GM19328 (cell line): ENCODE results near the gene CRYBG1.

Experiments
- ATAC-seq: cut with Tn5 transposase; IDR thresholded peaks from one replicate; pipeline ENCODE4 v1.9.1; 2021; ENCODE audit warnings: mild to moderate bottlenecking, moderate library complexity; ENCODE audit not compliant: unreplicated experiment

Gene CRYBG1

DNA sequence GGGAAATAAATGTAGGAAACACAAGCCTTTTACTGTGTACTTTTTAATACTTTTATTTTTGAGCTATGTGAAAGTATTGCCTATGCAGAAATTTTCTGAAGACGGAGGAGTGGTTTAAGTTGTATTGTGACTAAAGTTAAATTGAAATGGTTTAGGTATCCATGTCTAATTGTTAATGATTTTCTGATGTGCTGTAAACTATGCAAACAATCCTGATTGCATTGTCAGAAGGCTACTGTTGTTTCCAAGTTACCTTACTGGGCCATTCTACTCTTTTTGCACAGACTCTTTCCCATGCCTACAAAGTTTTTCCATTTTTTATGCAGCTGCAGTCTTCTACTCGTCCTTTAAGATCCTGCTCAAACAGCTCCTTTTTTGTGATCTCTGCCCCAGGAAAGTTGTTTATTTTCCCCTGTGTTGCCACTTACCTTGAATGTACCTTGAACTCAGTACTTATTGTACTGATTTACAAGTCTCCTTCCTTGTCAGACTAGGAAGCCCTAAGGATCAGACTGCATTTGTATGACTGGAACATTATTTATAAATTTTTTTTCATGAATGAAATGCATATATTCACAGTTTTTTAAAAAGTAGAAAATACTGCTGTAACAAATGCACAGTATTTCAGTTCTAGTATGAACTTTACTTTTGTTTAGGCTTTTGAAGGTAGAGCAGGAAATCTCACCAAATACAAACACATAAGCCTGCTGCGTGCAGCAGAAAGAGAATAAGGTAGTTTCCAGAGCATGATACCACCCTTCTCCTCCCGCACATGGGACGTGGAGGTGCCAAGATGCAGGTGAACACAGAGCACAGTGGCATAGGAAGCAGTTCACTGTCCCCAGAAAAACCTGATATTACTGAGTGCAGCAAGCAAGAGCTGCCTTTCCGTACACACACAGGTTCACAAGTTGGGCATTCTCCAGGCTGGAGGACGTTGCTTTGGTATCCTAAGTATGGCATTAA is 97.8 kb downstream of the CRYBG1 start:
- ATAC-seq = no peak

DNA sequence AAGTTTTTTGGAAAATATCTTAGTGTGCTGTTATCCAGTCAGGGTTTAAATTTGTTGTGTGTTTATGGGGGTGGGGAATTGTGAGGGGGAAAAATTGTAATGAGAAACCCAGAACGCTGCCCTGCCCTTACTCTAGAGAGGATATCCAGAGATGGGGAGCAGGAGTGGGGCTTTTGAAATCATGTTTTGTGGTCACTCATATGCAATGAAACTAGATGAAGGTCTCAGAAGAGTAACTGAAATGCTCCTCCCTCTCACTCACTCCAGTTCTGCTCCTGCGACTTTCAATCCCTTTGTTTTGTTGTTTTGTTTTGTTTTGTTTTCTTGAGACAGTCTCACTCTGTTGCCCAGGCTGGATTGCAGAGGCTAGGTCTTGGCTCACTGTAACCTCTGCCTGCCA is 100.0 kb downstream of the CRYBG1 start:
- ATAC-seq = no peak

DNA sequence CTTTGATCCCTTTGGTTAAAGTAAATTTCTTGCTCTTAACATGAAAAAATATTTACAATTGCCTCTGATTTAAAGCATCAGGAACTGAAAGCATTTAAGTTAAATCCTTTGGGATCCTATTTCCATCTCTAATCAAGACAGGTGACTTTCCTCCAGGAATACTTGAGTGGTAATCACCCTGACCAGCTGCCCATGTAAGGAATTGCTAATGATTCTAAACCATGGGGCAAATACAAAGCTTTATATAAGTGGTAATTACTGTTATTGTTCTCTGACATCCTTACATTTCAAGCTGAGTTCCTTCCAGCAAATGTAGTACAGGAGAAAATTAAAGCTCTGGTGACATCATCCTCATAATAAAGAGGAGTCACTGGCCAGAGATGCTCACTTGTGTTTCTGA is 100.6 kb downstream of the CRYBG1 start:
- ATAC-seq = no peak

DNA sequence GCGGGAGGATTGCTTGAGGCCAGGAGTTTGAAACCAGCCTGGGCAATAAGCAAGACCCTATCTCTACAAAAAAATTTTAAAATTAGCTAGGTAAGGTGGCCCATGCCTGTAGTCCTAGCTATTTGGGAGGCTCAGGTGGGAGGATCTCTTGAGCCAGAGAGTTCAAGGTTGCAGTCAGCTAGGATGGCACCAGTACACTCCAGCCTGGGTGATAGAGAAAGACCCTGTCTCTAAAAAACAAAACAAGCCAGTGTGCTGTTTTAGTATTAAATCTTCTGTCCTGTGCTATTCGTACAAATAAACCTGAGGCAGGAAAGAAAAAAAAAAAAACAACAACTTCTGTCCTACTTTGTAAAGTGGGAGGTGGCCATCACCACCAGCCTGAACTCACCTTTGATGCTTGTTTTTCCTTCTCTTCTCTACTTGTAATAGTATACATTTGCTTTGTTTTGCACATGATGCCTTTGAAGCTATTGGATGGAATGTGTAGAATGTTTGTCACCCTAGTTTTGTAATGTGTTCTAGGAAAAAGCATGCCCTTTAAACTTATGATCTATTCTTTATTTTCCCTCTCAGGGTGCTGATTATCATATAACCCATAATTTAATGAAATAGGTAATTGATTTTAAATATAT is 102.5 kb downstream of the CRYBG1 start:
- ATAC-seq = no peak

DNA sequence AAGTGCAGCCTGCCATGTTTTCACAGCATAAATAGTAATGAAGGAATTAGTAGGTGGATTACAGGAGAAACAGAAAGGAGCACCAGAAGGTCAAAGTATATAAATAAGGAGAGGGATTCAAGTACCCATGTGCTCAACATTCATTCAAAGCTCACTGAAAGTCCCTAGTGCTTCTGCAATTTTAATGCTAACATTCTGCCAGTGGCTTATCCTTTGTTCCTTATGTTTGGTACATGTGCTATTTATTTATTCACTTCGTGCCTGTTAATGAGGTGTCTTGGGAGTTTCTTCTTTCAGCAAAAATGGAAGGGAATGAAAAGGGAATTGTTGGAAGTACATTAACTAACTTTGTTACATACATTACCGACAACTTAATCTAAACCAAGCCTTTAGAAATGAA is 105.7 kb downstream of the CRYBG1 start:
- ATAC-seq = no peak

DNA sequence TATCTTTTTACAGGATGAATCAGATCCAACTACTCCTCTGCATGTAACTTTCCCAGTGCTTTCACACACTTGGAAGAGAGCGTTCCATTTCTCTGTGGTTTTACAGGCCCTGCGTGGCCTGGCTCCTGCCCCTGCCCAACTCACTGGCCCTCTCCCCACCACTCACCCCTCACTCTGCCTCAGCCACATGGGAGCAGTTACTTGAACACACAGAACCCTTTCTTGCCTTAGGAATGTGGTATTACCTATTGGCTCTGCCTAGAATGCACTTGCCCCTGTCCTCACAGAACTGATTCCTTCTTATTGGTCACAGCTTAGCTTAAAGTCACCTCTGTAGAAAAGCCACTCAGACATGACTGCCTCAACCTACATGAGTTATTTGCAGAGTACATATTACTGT is 108.4 kb downstream of the CRYBG1 start:
- no peak for ATAC-seq

DNA sequence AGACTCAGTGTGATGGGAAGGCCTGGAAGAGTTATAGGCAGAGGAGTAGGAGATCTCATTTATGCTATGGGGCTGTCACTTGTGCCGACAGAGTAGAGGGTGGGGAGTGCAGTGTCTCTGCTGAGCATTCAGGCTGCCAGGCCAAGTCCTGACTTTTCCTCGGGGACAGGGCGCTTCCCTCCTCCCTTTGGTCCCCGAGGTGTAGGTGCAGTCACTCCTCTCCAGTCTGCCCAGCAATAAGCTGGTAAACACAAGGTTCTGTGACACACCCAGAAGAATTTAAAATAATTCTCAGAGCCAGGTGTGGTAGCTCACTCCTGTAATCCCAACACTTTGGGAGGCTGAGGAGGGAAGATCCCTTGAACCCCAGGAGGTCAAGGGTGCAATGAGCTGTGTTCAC is 109.4 kb downstream of the CRYBG1 start:
- no peak for ATAC-seq

DNA sequence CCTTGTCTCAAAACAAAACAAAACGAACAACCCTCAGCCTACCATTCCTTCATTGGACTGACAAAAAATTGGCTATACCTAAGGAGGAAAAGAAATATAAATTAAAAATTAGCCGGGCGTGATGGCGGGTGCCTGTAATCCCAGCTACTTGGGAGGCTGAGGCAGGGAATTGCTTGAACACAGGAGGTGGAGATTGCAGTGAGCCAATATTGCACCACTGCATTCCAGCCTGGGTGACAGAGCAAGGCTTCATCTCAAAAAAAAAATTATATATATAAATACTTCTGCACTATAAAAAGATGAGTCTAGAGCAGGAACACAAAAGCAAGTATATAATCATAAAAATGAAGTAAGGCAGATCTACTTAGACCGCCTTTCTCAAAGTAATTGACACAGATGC is 109.8 kb downstream of the CRYBG1 start:
- ATAC-seq = no peak

DNA sequence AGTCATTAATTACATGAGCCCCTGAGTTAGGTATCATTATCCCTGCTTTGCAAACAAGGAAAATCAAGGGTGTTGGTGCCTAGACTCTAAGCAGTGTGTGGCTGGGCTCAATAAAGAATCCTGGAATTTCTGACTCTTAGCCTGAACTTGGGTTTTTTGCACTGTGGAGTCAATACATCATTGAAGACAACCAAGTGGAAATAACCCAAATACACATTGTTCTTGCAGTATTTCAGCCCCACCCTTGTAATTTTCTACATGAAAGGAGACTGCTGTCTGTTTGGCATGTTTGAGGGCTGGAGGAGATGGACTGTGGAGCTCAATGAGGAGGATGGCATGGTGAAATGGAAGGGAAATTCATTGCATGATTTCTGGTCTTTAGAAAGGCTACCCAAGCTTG is 110.3 kb downstream of the CRYBG1 start:
- no peak for ATAC-seq

DNA sequence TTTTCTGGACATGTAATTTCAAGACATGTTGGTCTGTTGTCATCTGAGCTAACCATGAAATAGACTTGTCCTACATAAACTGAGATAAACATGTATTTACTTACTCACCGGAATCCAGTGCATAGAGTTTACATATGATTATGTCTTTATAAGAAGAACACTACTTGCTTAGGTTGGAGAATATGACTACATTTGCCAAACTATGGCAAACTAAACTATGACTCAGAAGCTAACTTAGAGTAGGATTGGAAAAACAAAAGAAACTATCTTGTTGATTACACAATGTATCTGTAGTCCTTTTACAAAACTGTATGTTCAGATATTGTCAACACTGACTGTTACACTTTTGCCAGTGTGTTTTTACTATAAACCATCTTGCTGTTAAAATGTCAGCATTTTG is 113.3 kb downstream of the CRYBG1 start:
- no peak for ATAC-seq

DNA sequence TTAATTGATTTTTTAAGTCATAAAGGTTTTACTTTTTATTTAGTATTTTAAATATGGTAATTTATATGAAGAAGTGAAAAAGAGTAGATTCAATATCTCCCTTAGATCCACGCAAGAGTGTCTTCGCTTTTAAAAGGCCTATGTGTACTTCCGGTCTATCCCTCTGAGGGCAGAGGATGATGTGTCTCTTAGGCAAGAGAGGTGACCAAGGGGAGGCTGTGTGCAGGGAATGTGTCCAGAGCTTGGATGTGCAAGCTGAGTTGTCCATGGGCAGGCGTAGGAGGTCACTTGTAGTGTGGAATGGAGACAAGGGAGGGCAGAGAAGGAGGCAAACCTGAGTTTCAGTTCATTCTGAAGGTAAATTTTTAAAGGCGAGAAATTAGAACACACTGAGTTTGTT is 113.9 kb downstream of the CRYBG1 start:
- no peak for ATAC-seq

DNA sequence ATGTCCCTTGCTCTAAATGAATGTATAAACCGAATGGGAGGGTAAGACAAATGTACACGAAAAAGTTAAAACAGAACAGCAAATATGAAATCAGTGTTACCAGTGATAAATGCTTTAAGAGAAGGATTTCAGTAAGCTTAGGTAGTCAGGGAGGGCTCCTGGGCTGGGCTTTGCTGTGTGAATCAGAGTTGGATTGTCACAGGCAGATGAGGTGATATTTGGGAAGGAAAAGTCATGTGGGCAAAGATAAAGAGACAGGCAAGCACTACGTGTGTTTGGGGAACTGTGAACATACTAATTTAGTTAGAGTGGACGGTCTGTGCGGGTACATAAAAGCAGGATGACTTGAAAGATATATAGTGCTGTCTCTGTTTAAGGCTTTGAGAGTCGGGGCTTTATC is 114.8 kb downstream of the CRYBG1 start:
- ATAC-seq = no peak

DNA sequence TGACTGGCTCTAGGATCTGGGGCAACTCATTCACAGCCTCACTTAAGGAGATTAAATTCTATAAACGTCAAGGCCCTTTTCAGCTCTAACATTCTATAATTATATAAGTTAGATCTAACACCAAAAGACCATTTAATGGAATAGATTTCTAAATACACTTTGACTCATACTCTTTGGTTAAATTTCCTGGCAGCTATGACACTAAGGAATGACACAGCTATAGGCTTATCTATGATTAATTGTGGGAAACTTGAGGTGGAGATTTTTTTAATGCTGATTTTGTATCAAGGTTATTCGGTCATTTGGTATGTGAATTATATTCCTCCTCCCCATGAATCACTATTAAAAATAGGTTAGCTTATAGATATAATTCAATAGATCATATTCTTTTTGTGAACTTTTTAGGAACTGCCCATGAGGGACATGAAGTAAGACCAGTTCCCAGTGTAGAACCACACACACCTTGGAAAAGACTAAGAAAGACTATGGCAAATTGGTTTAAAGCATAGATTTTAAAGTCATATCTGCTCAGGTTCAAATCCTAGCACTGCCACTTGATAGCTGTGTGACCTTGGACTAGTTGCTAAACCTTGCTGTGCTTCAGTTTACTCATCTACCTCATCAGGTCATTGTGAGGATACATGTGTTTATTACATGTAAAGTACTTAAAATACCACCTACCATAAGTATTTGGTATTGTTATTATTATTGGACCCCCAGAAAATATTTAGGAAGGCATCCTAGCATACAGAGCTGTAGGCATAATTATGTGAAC is 116.0 kb downstream of the CRYBG1 start:
- ATAC-seq = no peak

DNA sequence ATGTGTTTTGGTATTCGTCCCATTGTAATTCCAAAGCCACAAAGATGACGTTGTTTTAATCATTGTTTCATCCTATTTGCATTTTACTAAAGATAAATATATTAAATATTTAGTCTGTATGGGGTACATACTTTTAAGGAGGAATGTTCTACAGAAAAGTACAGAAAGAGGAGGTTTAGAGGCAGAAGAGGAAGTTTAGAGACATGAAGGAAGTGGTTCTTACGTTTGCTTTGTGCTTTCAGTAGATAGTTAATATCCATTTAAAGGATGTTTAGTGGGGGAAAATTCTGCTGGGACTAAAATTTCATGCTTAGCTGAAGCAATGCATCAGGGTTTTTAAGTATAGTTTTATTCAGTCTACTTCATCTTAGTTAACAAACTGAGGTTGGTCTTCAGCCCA is 116.6 kb downstream of the CRYBG1 start:
- ATAC-seq = no peak

DNA sequence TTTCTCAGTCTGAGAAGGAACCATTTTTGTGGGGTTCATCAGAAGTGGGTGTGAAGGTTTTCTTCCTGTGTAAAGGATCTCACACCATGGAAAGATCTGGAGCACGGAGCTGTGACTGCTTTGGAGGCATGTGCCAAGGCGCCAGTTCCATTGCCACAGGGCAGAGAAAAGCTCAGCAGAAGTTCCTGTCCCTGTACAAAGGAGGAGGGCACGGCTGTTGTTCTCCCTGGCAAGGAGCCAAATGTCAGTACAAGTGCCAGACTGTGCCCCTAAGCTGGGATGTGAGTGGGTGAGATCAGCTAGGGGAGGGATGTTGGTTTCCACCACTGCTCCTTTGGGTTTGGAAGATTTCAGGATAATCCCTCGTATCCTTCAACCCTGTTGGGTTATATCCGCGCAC is 117.3 kb downstream of the CRYBG1 start:
- ATAC-seq = no peak

DNA sequence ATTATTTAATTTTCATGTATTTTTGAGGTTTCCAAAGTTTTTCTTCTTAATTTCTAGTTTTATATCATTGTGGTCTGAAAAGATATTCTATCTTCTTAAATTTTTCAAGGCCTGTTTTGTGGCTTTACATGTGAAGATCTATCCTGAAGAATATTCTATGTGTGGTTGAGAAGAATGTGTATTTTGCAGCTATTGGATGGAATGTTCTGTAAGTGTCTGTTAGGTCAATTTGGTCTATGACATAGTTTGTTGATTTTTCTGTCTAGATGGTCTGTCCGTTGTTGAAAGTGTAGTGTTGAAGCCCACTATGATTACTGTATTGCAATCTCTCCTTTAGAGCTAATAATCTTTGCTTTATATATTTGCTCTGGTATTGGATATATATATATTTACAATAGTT is 125.7 kb downstream of the CRYBG1 start:
- ATAC-seq = no peak

DNA sequence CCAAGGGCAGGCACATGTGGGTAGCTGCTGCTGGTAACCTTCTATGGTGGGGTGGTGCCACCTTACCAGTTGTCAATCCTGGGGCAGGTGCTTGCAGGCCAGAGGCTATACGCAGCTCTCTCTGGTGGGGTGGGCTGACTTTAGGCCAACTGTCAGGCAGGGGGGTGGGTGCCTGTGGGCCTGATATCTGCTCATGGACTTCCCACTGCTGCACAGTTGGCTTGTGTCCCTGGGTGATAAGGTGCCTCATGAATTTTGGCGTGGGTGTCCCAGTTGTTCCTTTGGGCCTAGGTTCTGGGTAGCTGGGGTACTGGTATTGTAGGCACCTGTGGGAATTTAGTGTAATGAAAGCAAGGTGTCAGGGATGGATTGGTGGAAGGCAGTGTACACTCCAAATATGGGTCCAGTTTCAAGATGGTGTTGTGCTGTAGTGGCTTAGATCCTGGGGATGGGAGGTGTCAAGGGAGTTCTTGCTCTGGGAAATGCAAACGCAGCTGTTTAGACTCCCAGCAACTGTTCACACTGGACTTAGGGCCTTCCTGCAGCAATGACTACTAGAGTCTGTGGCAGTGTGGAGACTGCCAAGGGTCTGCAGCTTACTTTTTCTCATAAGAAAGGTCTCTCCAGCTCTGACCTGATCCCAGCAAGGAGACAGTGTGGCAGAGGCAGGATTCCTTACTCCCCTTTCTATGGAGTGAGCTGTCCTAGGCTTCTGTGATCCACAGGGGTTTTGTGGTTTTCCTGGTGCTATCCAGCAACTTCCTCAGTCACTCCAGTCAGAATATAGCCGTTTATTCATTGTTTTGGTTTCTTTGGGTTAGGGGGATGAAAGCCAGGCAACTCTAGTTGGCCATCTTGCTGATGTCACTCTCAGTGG is 128.2 kb downstream of the CRYBG1 start:
- no peak for ATAC-seq

DNA sequence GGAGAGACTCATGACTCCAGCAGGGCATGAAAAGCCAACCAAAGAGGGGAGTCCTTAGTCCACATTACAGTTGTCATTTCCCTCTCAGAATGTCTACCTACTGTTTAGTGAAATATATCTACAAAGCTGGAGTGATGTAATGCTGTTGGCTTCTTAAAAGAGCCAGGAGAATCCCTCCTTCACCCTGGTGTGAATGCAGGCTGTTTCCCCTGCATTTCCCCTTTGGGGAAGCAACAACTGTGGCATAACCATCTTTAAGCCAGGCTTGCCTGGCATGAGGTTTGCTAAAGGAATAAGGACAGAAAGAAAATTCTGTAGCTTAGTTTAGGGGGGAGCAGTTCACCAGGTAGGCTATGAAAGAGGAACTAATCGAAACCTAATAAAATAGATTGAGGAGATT is 129.5 kb downstream of the CRYBG1 start:
- no peak for ATAC-seq

DNA sequence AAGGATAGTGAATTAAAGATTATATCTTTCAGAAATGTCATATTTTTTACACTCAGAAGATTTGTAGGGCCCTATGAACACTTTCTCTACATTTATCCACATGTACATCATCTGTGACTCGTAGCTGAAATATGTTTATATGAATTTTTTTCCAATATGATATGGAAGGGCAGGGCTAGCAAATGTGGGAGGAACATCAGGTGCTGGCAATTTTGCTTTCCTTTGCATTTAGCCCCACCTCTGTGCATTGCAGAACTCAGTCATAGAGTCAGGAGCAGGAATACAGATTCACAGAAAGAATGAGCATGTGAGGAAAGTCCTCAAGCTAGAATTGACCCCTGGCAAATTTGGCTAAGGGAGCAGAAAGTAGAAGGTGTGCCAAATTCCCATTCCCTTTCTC is 129.9 kb downstream of the CRYBG1 start:
- no peak for ATAC-seq

DNA sequence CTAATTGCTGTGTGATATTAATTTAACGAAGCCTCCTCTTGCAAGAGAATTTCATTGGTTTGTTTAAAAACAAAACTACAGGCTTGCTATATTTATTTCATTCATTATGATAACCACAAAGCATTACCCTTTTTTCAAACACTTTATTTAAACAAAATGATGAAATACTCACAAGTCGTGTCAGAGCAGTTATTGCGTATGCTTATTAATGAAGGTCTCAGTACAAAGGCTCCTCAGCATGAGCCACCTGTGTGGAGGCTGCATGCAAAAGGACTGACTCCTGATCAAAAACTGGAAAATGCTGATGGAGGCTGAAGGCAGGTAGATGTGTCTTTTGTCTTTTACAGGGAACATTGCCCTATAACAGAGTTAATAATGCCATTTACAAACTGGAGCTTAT is 130.5 kb downstream of the CRYBG1 start:
- no peak for ATAC-seq

DNA sequence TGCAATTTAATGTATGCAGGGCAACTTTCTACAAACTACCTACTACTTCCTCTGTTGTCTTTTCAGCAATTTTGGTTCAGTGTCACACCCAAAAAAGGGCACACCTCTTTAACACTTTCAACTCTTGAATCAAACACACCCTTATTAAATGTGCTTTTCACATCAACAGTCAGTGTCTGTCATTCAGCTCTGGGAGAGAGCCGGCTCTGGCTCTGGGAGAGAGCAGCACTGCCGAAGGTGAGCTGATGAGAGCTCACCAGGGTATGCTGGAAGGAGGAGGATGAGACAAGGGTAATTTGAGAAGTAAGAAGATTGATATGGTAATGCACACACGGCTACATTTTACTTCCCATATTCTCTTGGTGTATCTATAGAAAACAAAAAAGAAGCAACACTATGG is 134.5 kb downstream of the CRYBG1 start:
- ATAC-seq = no peak
